WERI-Rb-1 (cell line): ENCODE data around the gene COL21A1.

ENCODE experiments used
- DNase-seq: peaks from one replicate; pipeline ENCODE4 v3.0.0-alpha.2; 2020
- H3K27ac ChIP-seq: fragments of 250-450 bp; sonication (Bioruptor Pico); 2 replicates; pipeline ENCODE4 v1.5.1; 2020; ENCODE audit warnings: mild to moderate bottlenecking, moderate library complexity
- H3K27me3 ChIP-seq: fragments of 250-450 bp; sonication (Bioruptor Pico); 2 replicates; pipeline ENCODE4 v1.5.1; 2021; ENCODE audit warnings: mild to moderate bottlenecking, low read depth, moderate library complexity; ENCODE audit not compliant: insufficient read depth, severe bottlenecking
- H3K36me3 ChIP-seq: fragments of 250-450 bp; sonication (Bioruptor Pico); 2 replicates; pipeline ENCODE4 v1.5.1; 2020; ENCODE audit warnings: mild to moderate bottlenecking, moderate library complexity
- H3K4me3 ChIP-seq: 2 replicates; pipeline ENCODE4 v1.5.1; 2011; ENCODE audit warnings: low read depth, mild to moderate bottlenecking, control low read depth, low read length
- H3K9me3 ChIP-seq: fragments of 250-450 bp; sonication (Bioruptor Pico); 2 replicates; pipeline ENCODE4 v1.5.1; 2021; ENCODE audit warnings: mild to moderate bottlenecking, moderate library complexity; ENCODE audit not compliant: severe bottlenecking
- CTCF ChIP-seq: IDR thresholded peaks from 2 replicates; pipeline ENCODE4 v1.5.1; 2011; ENCODE audit warnings: low read depth, mild to moderate bottlenecking, control low read depth, inconsistent platforms, low read length

The COL21A1 gene

GRCh38 chr6:56246881-56247653 lies at the start of gene COL21A1:
Gene COL21A1 (minus strand): TSS chr6:56247580. CDS start chr6:56182618, 64,962 bp downstream.
- Histone ChIP-seq H3K27me3 (peaks cover 14% of the 10 kb centered on the region), H3K4me3 (no peak within 1 kb of the TSS), H3K36me3 (no peaks in the 10 kb centered on the region), H3K27ac (no peak within 1 kb of the TSS), H3K9me3 (no peaks in the 10 kb centered on the region)
- DNase-seq = no peak
- no peak for TF ChIP-seq CTCF

- DNase-seq = no peak
- no peak overlapping the region for H3K4me3 ChIP-seq
- no peaks in the 10 kb centered on the region for H3K36me3 ChIP-seq
- no peak for TF ChIP-seq CTCF
- H3K9me3 ChIP-seq = no peaks in the 10 kb centered on the region
- H3K27ac ChIP-seq = no peak overlapping the region
- no peaks in the 10 kb centered on the region for H3K27me3 ChIP-seq
Measured at GRCh38 chr6:56293781-56294180, 46.4 kb upstream of the COL21A1 start.

DNA sequence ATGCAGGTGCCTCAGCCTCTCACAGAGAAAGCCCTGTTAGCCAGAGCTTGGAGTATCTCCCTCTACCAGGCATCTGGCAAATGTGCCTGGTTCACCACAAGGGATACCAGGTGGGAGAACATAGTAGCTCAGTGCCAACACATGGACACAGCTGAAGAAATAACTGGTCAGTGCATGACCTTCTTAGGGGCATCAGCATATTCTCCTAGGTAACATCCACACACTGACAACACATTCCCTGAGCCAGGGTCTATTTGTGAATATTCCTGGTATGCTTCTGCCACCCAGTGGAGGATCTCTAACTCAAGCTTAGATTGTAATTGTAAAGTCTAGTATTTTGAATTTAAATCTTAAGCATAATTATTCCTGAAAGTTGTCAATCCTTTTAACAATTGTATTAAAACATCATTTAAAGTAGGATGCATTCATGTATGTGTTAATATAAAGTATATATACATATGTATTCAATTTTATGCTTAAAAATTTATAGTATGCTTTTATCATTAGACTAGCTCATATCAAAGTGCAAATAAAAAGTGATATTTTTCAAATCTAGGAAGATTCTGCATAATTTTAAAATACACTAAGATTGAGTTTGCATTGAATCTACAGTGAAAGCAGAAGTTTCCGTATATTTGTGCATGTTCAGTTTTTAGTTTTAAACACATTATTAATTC lies 45.3 kb upstream of the COL21A1 start:
- Histone ChIP-seq H3K36me3 (no peaks in the 10 kb centered on the region), H3K9me3 (no peaks in the 10 kb centered on the region), H3K27ac (no peak overlapping the region), H3K4me3 (no peak overlapping the region), H3K27me3 (no peaks in the 10 kb centered on the region)
- peak; percentile 47; the same call in 1 of the 2 replicates for TF ChIP-seq CTCF
- DNase-seq = peak; percentile 66

- Histone ChIP-seq H3K36me3 (no peaks in the 10 kb centered on the region), H3K27ac (no peak overlapping the region), H3K27me3 (no peaks in the 10 kb centered on the region), H3K4me3 (no peak overlapping the region), H3K9me3 (no peaks in the 10 kb centered on the region)
- no peak for TF ChIP-seq CTCF
- no peak for DNase-seq
Measured at GRCh38 chr6:56291302-56291917, 44.0 kb upstream of the COL21A1 start.

DNA sequence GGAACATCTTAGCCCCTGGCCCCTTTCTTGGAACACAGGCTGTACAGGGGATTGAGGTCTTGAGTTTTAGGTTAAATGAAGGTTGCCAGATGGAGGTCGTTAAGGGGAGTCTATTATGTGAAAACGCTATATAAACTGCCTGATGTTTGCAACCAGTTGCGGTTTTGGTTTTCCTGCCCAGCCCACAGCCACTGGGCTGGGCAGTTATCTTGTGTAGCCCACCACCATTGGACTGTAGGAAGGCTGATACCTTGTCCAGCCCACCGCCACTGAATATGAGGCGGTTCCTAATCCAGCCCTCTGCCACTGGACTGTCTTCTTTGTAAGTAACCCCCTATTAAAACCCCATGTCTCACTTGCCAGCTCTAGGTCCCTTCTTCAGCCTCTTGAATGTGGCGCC lies 42.3 kb upstream of the COL21A1 start:
- H3K9me3 ChIP-seq = no peaks in the 10 kb centered on the region
- H3K27me3 ChIP-seq = peaks cover 2% of the 10 kb centered on the region
- H3K4me3 ChIP-seq = no peak overlapping the region
- no peak for TF ChIP-seq CTCF
- DNase-seq = no peak
- no peak overlapping the region for H3K27ac ChIP-seq
- H3K36me3 ChIP-seq = no peaks in the 10 kb centered on the region
